HEK293 (cell line): Measurements from ENCODE around the gene MPPED2.

Experiments used
- CTCF ChIA-PET: fragments of 350-600 bp; formaldehyde crosslinking; extraction: SDS; loops from one replicate; lab custom pipeline; 2021; ENCODE audit warnings: antibody characterized with exemption; lab: Yijun Ruan, JAX
- POLR2A ChIA-PET: fragments of 300-600 bp; formaldehyde crosslinking; extraction: SDS; loops from one replicate; lab custom pipeline; 2020; ENCODE audit warnings: antibody characterized with exemption, inconsistent platforms; lab: Yijun Ruan, JAX
- H3K27ac ChIP-seq: fragments of 200-500 bp; sonication (Bioruptor generic); 2 replicates; pipeline ENCODE4 v1.5.1; 2014; ENCODE audit warnings: low read depth, low read length, control low read depth, inconsistent platforms; ENCODE audit errors: extremely low read depth
- H3K36me3 ChIP-seq, 2 experiments: fragments of 200-500 bp in 1 of 2; sonication (Bioruptor generic) in 1 of 2; 1 replicate in 1 of 2; 2 replicates in 1 of 2; pipeline ENCODE4 v1.5.1; 2014 to 2017; ENCODE audit warnings: inconsistent platforms in 2 of 2, low read length in 2 of 2; ENCODE audit not compliant: control insufficient read depth in 2 of 2, insufficient read depth in 1 of 2
- H3K4me1 ChIP-seq: fragments of 200-500 bp; sonication (Bioruptor generic); 2 replicates; pipeline ENCODE4 v1.5.1; 2014; ENCODE audit warnings: mild to moderate bottlenecking, low read length, inconsistent platforms; ENCODE audit not compliant: control insufficient read depth, insufficient read depth
- H3K4me3 ChIP-seq: 2 replicates; pipeline ENCODE4 v1.5.1; 2011; ENCODE audit warnings: low read depth, mild to moderate bottlenecking, control low read depth, low read length, moderate library complexity
- H3K9me3 ChIP-seq: fragments of 200-500 bp; sonication (Bioruptor generic); 2 replicates; pipeline ENCODE4 v1.5.1; 2014; ENCODE audit warnings: low read depth, low read length, inconsistent platforms; ENCODE audit not compliant: control insufficient read depth, insufficient read depth
- FEZF1 ChIP-seq: fragments of 450-650 bp; formaldehyde crosslinking; IDR thresholded peaks from 2 replicates; pipeline ENCODE4 v1.5.1; 2016; ENCODE audit warnings: missing biosample characterization, missing genetic modification characterization
- GFI1B ChIP-seq: fragments of 450-650 bp; formaldehyde crosslinking; IDR thresholded peaks from 2 replicates; pipeline ENCODE4 v1.5.1; 2016; ENCODE audit warnings: missing biosample characterization, missing genetic modification characterization
- GLI2 ChIP-seq: fragments of 450-650 bp; formaldehyde crosslinking; IDR thresholded peaks from 2 replicates; pipeline ENCODE4; 2017; ENCODE audit warnings: missing biosample characterization, missing genetic modification characterization, low read depth, borderline replicate concordance
- MYNN ChIP-seq: fragments of 450-650 bp; formaldehyde crosslinking; IDR thresholded peaks from 2 replicates; pipeline ENCODE4 v1.5.1; 2016; ENCODE audit warnings: missing biosample characterization, missing genetic modification characterization, borderline replicate concordance
- SP7 ChIP-seq: fragments of 450-650 bp; formaldehyde crosslinking; IDR thresholded peaks from 2 replicates; pipeline ENCODE4 v1.5.1; 2016; ENCODE audit warnings: missing biosample characterization, missing genetic modification characterization
- TCF7L2 ChIP-seq: IDR thresholded peaks from 2 replicates; pipeline ENCODE4 v1.6.1; 2011; ENCODE audit warnings: low read depth, mild to moderate bottlenecking, inconsistent platforms, low read length, moderate library complexity, borderline replicate concordance
- WT1 ChIP-seq: fragments of 450-650 bp; formaldehyde crosslinking; IDR thresholded peaks from 2 replicates; pipeline ENCODE4 v1.5.1; 2016; ENCODE audit warnings: missing biosample characterization, missing genetic modification characterization
- YY1 ChIP-seq: fragments of 450-650 bp; formaldehyde crosslinking; IDR thresholded peaks from 2 replicates; pipeline ENCODE4 v1.5.1; 2018; ENCODE audit warnings: missing biosample characterization, missing genetic modification characterization
- ZBTB20 ChIP-seq: fragments of 450-650 bp; formaldehyde crosslinking; IDR thresholded peaks from 2 replicates; pipeline ENCODE4 v1.5.1; 2016; ENCODE audit warnings: missing biosample characterization, missing genetic modification characterization
- ZIC2 ChIP-seq: fragments of 450-650 bp; formaldehyde crosslinking; IDR thresholded peaks from 2 replicates; pipeline ENCODE4 v1.5.1; 2016; ENCODE audit warnings: missing biosample characterization, missing genetic modification characterization
- ZNF223 ChIP-seq: fragments of 450-650 bp; formaldehyde crosslinking; IDR thresholded peaks from 2 replicates; pipeline ENCODE4 v1.5.1; 2016; ENCODE audit warnings: missing biosample characterization, missing genetic modification characterization
- ZNF24 ChIP-seq: fragments of 450-650 bp; formaldehyde crosslinking; IDR thresholded peaks from 2 replicates; pipeline ENCODE4 v1.5.1; 2016; ENCODE audit warnings: missing biosample characterization, missing genetic modification characterization
- ZNF341 ChIP-seq: fragments of 450-650 bp; formaldehyde crosslinking; IDR thresholded peaks from 2 replicates; pipeline ENCODE4; 2016; ENCODE audit warnings: low read depth, missing biosample characterization, missing genetic modification characterization
- ZNF621 ChIP-seq: fragments of 450-650 bp; formaldehyde crosslinking; IDR thresholded peaks from 2 replicates; pipeline ENCODE4 v1.5.1; 2017; ENCODE audit warnings: missing biosample characterization, missing genetic modification characterization
- ZNF629 ChIP-seq: fragments of 450-650 bp; formaldehyde crosslinking; IDR thresholded peaks from 2 replicates; pipeline ENCODE4 v1.5.1; 2017; ENCODE audit warnings: missing biosample characterization, missing genetic modification characterization
- ZNF658 ChIP-seq: fragments of 450-650 bp; formaldehyde crosslinking; IDR thresholded peaks from 2 replicates; pipeline ENCODE4; 2016; ENCODE audit warnings: missing biosample characterization, missing genetic modification characterization
- ZNF777 ChIP-seq: fragments of 450-650 bp; formaldehyde crosslinking; IDR thresholded peaks from 2 replicates; pipeline ENCODE4 v1.5.1; 2017; ENCODE audit warnings: missing biosample characterization, missing genetic modification characterization, borderline replicate concordance
- ZNF843 ChIP-seq: fragments of 450-650 bp; formaldehyde crosslinking; IDR thresholded peaks from 2 replicates; pipeline ENCODE4 v1.5.1; 2016; ENCODE audit warnings: missing biosample characterization, missing genetic modification characterization
- TF ChIP-seq, protein P1 (sequence below): fragments of 450-650 bp; IDR thresholded peaks from 2 replicates; pipeline ENCODE4 v1.5.1; 2018; ENCODE audit warnings: missing biosample characterization, missing genetic modification characterization
- TF ChIP-seq, protein P2 (sequence below): fragments of 450-650 bp; formaldehyde crosslinking; IDR thresholded peaks from 2 replicates; pipeline ENCODE4 v1.5.1; 2016; ENCODE audit warnings: missing biosample characterization, missing genetic modification characterization
- TF ChIP-seq, protein P3 (sequence below): fragments of 450-650 bp; formaldehyde crosslinking; IDR thresholded peaks from 2 replicates; pipeline ENCODE4 v1.5.1; 2017; ENCODE audit warnings: missing biosample characterization, missing genetic modification characterization
- TF ChIP-seq, protein P4 (sequence below): fragments of 450-650 bp; formaldehyde crosslinking; IDR thresholded peaks from 2 replicates; pipeline ENCODE4 v1.5.1; 2016; ENCODE audit warnings: missing biosample characterization, missing genetic modification characterization
- TF ChIP-seq, protein P5 (sequence below): fragments of 450-650 bp; formaldehyde crosslinking; IDR thresholded peaks from 2 replicates; pipeline ENCODE4 v1.5.1; 2016; ENCODE audit warnings: missing biosample characterization, missing genetic modification characterization, low read depth

MPPED2 gene

DNA sequence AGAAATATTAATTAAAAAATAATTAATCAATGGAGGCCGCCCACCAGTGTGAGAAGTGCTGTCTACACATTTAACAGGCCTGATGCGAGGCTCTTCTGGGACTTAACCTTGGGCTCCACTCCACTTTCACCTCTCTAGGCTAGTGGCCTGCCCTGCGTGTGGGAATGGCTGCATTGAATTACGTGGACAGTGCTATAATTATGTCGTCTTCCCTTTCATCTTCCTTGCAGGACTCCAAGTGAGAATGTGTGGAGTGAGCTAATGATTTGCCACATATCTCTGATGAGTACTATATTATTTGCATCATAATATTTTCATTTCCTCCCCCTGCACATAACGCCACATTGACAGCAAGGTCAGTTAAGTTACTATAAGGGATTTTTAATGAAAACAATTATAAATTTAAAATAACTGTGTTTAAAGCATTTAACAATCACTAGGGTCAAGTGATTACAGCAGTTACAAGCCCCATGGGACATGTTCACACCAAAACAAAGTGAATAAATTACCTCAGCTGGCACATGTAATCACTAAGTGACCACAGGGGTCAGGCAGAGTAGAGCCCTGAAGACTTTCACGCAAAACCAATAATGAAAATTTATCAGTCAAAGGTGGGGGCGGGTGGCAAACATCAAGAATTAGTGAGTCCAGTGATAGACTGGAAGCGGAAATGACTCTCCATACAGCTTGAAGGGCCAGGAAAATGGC is 63.5 kb downstream of the MPPED2 start:
- ChIA-PET POLR2A (no interaction called here), CTCF (no interaction called here)
- TF ChIP-seq, protein P1, sequence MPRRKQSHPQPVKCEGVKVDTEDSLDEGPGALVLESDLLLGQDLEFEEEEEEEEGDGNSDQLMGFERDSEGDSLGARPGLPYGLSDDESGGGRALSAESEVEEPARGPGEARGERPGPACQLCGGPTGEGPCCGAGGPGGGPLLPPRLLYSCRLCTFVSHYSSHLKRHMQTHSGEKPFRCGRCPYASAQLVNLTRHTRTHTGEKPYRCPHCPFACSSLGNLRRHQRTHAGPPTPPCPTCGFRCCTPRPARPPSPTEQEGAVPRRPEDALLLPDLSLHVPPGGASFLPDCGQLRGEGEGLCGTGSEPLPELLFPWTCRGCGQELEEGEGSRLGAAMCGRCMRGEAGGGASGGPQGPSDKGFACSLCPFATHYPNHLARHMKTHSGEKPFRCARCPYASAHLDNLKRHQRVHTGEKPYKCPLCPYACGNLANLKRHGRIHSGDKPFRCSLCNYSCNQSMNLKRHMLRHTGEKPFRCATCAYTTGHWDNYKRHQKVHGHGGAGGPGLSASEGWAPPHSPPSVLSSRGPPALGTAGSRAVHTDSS (tag by site-specific recombination): 0 out of 2 replicates have a peak, but pooled peaks have one; percentile 7
- TF ChIP-seq ZNF777 (no peak), WT1 (tag by site-specific recombination) (no peak), ZBTB20 (peak; percentile 72), FEZF1 (tag by site-specific recombination) (peak; percentile 70), TCF7L2 (peak; percentile 86; the same call in 1 of the 2 replicates), ZNF629 (tag by site-specific recombination) (0 out of 2 replicates have a peak, but pooled peaks have one; percentile 43), MYNN (tag by site-specific recombination) (no peak), GFI1B (tag by site-specific recombination) (peak; percentile 41; the same call in 1 of the 2 replicates), ZNF658 (tag by site-specific recombination) (no peak), ZNF24 (tag by site-specific recombination) (0 out of 2 replicates have a peak, but pooled peaks have one; percentile 19), YY1 (tag by site-specific recombination) (no peak), ZNF621 (no peak), ZNF843 (tag by site-specific recombination) (peak; percentile 74), ZNF223 (no peak), ZIC2 (tag by site-specific recombination) (0 out of 2 replicates have a peak, but pooled peaks have one; percentile 13), ZNF341 (0 out of 2 replicates have a peak, but pooled peaks have one; percentile 15), GLI2 (tag by site-specific recombination) (no peak), SP7 (tag by site-specific recombination) (peak; percentile 41; the same call in 1 of the 2 replicates)
- TF ChIP-seq, protein P2, sequence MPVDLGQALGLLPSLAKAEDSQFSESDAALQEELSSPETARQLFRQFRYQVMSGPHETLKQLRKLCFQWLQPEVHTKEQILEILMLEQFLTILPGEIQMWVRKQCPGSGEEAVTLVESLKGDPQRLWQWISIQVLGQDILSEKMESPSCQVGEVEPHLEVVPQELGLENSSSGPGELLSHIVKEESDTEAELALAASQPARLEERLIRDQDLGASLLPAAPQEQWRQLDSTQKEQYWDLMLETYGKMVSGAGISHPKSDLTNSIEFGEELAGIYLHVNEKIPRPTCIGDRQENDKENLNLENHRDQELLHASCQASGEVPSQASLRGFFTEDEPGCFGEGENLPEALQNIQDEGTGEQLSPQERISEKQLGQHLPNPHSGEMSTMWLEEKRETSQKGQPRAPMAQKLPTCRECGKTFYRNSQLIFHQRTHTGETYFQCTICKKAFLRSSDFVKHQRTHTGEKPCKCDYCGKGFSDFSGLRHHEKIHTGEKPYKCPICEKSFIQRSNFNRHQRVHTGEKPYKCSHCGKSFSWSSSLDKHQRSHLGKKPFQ (tag by site-specific recombination): peak; percentile 95
- TF ChIP-seq, protein P3, sequence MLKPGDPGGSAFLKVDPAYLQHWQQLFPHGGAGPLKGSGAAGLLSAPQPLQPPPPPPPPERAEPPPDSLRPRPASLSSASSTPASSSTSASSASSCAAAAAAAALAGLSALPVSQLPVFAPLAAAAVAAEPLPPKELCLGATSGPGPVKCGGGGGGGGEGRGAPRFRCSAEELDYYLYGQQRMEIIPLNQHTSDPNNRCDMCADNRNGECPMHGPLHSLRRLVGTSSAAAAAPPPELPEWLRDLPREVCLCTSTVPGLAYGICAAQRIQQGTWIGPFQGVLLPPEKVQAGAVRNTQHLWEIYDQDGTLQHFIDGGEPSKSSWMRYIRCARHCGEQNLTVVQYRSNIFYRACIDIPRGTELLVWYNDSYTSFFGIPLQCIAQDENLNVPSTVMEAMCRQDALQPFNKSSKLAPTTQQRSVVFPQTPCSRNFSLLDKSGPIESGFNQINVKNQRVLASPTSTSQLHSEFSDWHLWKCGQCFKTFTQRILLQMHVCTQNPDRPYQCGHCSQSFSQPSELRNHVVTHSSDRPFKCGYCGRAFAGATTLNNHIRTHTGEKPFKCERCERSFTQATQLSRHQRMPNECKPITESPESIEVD (tag by site-specific recombination): peak; percentile 74
- TF ChIP-seq, protein P4, sequence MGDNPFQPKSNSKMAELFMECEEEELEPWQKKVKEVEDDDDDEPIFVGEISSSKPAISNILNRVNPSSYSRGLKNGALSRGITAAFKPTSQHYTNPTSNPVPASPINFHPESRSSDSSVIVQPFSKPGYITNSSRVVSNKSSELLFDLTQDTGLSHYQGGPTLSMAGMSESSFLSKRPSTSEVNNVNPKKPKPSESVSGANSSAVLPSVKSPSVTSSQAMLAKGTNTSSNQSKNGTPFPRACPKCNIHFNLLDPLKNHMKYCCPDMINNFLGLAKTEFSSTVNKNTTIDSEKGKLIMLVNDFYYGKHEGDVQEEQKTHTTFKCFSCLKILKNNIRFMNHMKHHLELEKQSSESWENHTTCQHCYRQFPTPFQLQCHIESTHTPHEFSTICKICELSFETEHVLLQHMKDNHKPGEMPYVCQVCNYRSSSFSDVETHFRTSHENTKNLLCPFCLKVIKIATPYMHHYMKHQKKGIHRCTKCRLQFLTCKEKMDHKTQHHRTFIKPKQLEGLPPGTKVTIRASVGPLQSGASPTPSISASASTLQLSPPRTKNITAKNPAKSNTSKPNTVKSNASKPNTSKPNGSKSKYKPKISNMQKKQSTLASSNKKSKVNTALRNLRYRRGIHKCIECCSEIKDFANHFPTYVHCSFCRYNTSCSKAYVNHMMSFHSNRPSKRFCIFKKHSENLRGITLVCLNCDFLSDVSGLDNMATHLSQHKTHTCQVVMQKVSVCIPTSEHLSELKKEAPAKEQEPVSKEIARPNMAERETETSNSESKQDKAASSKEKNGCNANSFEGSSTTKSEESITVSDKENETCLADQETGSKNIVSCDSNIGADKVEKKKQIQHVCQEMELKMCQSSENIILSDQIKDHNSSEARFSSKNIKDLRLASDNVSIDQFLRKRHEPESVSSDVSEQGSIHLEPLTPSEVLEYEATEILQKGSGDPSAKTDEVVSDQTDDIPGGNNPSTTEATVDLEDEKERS (tag by site-specific recombination): no peak
- TF ChIP-seq, protein P5, sequence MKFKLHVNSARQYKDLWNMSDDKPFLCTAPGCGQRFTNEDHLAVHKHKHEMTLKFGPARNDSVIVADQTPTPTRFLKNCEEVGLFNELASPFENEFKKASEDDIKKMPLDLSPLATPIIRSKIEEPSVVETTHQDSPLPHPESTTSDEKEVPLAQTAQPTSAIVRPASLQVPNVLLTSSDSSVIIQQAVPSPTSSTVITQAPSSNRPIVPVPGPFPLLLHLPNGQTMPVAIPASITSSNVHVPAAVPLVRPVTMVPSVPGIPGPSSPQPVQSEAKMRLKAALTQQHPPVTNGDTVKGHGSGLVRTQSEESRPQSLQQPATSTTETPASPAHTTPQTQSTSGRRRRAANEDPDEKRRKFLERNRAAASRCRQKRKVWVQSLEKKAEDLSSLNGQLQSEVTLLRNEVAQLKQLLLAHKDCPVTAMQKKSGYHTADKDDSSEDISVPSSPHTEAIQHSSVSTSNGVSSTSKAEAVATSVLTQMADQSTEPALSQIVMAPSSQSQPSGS: 0 out of 2 replicates have a peak, but pooled peaks have one; percentile 5
- H3K4me1 ChIP-seq: 0 out of 2 replicates have a peak, but pooled peaks cover 3% of the 10 kb centered on the region
- H3K27ac ChIP-seq: no peak overlapping the region; the same call in 1 of the 2 replicates
- no peak overlapping the region for H3K4me3 ChIP-seq
- H3K36me3 ChIP-seq: no peaks in the 10 kb centered on the region
- no peaks in the 10 kb centered on the region for H3K9me3 ChIP-seq
